GM12878 (cell line): Measurements from ENCODE around the gene PITPNB. TPM values are rescaled to one million over a fixed set of nuclear protein-coding genes. Genes with fewer than 3 reads are reported as not detected.

Experiments used
- ATAC-seq: fragments of 200-7000 bp; cut with Tn5 transposase; 3 replicates; pipeline ENCODE4 v1.9.1; 2020; ENCODE audit warnings: mild to moderate bottlenecking, moderate library complexity
- BruUV-seq: library from RNA; stranded (reverse); fragments of 400-500 nt; replicated peaks from 2 replicates; lab custom pipeline; 2021; lab: Mats Ljungman, UMichigan
- CTCF ChIA-PET: fragments of 300-600 bp; sonication (Branson Sonifier 250); formaldehyde crosslinking; extraction: SDS; loops from one replicate; lab custom pipeline; 2021; ENCODE audit warnings: inconsistent platforms; lab: Yijun Ruan, JAX
- POLR2A ChIA-PET: fragments of 350-600 bp; formaldehyde crosslinking; extraction: SDS; loops from one replicate; lab custom pipeline; 2021; ENCODE audit warnings: inconsistent platforms; lab: Charles Lee
- RAD21 ChIA-PET: fragments of 300-600 bp; sonication (Branson Sonifier 250); formaldehyde crosslinking; loops from one replicate; lab custom pipeline; 2023; ENCODE audit warnings: antibody characterized with exemption; ENCODE audit not compliant: unreplicated experiment; lab: Charles Lee
- SMC1A ChIA-PET: fragments of 300-600 bp; sonication (Branson Sonifier 250); formaldehyde crosslinking; loops from one replicate; lab custom pipeline; 2023; ENCODE audit not compliant: unreplicated experiment, uncharacterized antibody; lab: Charles Lee
- DNase-seq: peaks from one replicate; pipeline ENCODE4 v3.0.0-alpha.2; 2011; ENCODE audit warnings: low read depth, low spot score
- FAIRE-seq: peaks from 3 replicates; lab custom pipeline; 2011; peaks lifted over from hg19 to GRCh38; lab: Jason Lieb, UNC
- H2AFZ ChIP-seq: 2 replicates; pipeline ENCODE4 v1.6.0; 2011; ENCODE audit warnings: low read depth, low read length, control low read depth; ENCODE audit not compliant: control insufficient read depth
- H3K27ac ChIP-seq: 2 replicates; pipeline ENCODE4 v1.5.1; 2011; ENCODE audit warnings: control low read depth; ENCODE audit not compliant: control insufficient read depth, insufficient read depth
- H3K27me3 ChIP-seq, 2 experiments: replicated peaks in 1 of 2; 2 replicates each; pipeline versions ENCODE4 v1.6.0 to v1.6.1; 2011; ENCODE audit warnings: low read length in 1 of 2; ENCODE audit not compliant: control insufficient read depth in 2 of 2, insufficient read depth in 2 of 2
- H3K36me3 ChIP-seq, 2 experiments: 2 replicates each; pipeline ENCODE4 v1.5.1; 2011; ENCODE audit warnings: low read length in 1 of 2; ENCODE audit not compliant: control insufficient read depth in 2 of 2, insufficient read depth in 2 of 2
- H3K4me1 ChIP-seq: 2 replicates; pipeline ENCODE4 v1.6.1; 2011; ENCODE audit warnings: mild to moderate bottlenecking, low read length, moderate library complexity, mixed read lengths; ENCODE audit not compliant: control insufficient read depth, insufficient read depth
- H3K4me2 ChIP-seq: 2 replicates; pipeline ENCODE4 v1.6.0; 2011; ENCODE audit warnings: control low read depth; ENCODE audit not compliant: control insufficient read depth, insufficient read depth
- H3K4me3 ChIP-seq: fragments of 200-600 bp; sonication (generic); 2 replicates; pipeline ENCODE4 v1.5.1; 2016
- H3K79me2 ChIP-seq: 2 replicates; pipeline ENCODE4 v1.6.0; 2011; ENCODE audit warnings: low read length; ENCODE audit not compliant: control insufficient read depth, insufficient read depth
- H3K9ac ChIP-seq: 2 replicates; pipeline ENCODE4 v1.8.0; 2011; ENCODE audit warnings: low read length, control low read depth, mixed read lengths; ENCODE audit not compliant: control insufficient read depth, insufficient read depth
- H3K9me3 ChIP-seq: replicated peaks from 3 replicates; pipeline ENCODE4 v1.5.1; 2011; ENCODE audit warnings: mild to moderate bottlenecking, low read length; ENCODE audit not compliant: control insufficient read depth, insufficient read depth
- H4K20me1 ChIP-seq: 2 replicates; pipeline ENCODE4 v1.6.0; 2011; ENCODE audit not compliant: control insufficient read depth, insufficient read depth
- BRCA1 ChIP-seq: IDR thresholded peaks from 2 replicates; pipeline ENCODE4 v1.6.1; 2011; ENCODE audit warnings: low read depth, low read length, improper control_type of control experiment
- GABPA ChIP-seq: IDR thresholded peaks from 2 replicates; pipeline ENCODE4 v1.6.1; 2014; ENCODE audit warnings: antibody characterized with exemption, low read depth, mild to moderate bottlenecking, inconsistent platforms
- NFYA ChIP-seq: IDR thresholded peaks from 2 replicates; pipeline ENCODE4 v1.6.1; 2011; ENCODE audit warnings: low read depth, mild to moderate bottlenecking, low read length, improper control_type of control experiment, borderline replicate concordance
- STAT1 ChIP-seq: fragments of 450-650 bp; conservative IDR thresholded peaks from 2 replicates; pipeline ENCODE4 v1.6.1; 2014; ENCODE audit warnings: antibody characterized with exemption, mild to moderate bottlenecking
- WGBS: methylation state at CpG from one replicate; pipeline ENCODE4 v1.1.6; 2016; ENCODE audit warnings: low lambda C conversion rate; ENCODE audit not compliant: insufficient replicate concordance, insufficient coverage; ENCODE audit errors: missing lambda C conversion rate; 5-methylcytosine and 5-hydroxymethylcytosine counted together
- in situ Hi-C: fragments of 300-500 bp; cut with MboI; formaldehyde crosslinking; loops from 9 replicates; pipeline ENCODE4 v1.14.3; 2018; ENCODE audit warnings: mixed read lengths
- intact Hi-C: fragments of 100-400 bp; cut with micrococcal nuclease; formaldehyde crosslinking; loops from one replicate; pipeline ENCODE4 v1.14.2; 2022; ENCODE audit not compliant: unreplicated experiment
- polyA plus RNA-seq, 11 experiments: library from polyadenylated mRNA; depleted of rRNA in 4 of 11; unstranded in 6 of 11; stranded (reverse) in 5 of 11; fragments of >200 nt; fragmentation: Nextera tagmentation in 4 of 11; fragmentation: Illumina TruSeq in 1 of 11; extraction: Ambion mirVana in 4 of 11; extraction: Trizol in 1 of 11; gene quantifications; 1 replicate in 1 of 11; 2 replicates in 10 of 11; pipeline versions ENCODE4 v1.2.1 to v1.2.3, GENCODE V29; 2011 to 2016; ENCODE audit warnings: inconsistent platforms in 2 of 11, missing spikeins in 2 of 11, low read depth in 1 of 11
- total RNA-seq, 4 experiments: library from RNA; depleted of rRNA in 3 of 4; stranded (reverse); fragments of >200 nt in 3 of 4; fragmentation: Illumina TruSeq in 1 of 4; extraction: Trizol in 1 of 4; gene quantifications; 2 replicates each; pipeline versions ENCODE4 v1.2.1 to v1.2.3, GENCODE V29; 2013 to 2021
- TF ChIP-seq, protein P1 (sequence below): fragments of 450-650 bp; IDR thresholded peaks from 2 replicates; pipeline ENCODE4 v1.6.1; 2017; ENCODE audit warnings: mild to moderate bottlenecking, moderate library complexity
- TF ChIP-seq, protein P2 (sequence below): IDR thresholded peaks from 2 replicates; pipeline ENCODE4 v1.6.1; 2011; ENCODE audit warnings: borderline replicate concordance, low read depth, mild to moderate bottlenecking, moderate library complexity, mixed read lengths, low read length; ENCODE audit not compliant: insufficient read depth; ENCODE audit errors: extremely low read length

Gene PITPNB
- total and polyA plus RNA-seq, 10 of the 15 experiments (the other 5 are each of a cell fraction or from before 2014, with no cell fraction given), result 19.7 to 116 (median 64.9) TPM

DNA sequence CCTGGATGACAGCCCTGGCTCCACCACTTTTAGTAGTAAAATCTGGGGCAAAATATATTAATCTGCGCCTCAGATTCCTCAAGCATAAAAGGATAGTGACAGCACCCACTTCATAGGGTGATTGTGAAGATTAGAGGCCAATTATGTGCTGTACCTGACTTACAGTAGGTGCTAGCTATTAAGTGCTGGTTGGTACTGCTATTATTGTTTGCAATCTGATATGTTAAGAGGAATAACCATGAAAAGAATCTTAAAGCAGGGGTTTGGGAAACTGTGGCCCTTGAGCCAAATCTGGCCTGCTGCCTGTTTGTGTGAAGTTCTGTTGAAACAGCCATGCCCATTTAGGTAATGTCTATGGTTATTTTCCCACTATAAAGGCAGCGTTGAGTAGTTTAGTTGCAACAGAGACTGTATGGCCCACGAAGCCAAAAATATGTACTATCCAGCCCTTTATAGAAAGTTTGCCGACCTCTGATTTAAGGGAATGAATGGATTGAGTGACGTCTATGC, 72.8 kb downstream of the PITPNB start:
- ATAC-seq, result no peak
- no peak overlapping the region for H3K9ac ChIP-seq
- no peak for FAIRE-seq
- no peak overlapping the region for H3K4me2 ChIP-seq
- H3K4me3 ChIP-seq, result no peak overlapping the region
- H3K27me3 ChIP-seq, result no peaks in the 10 kb centered on the region
- RAD21 ChIA-PET, result no interaction called here
- H4K20me1 ChIP-seq, result no peaks in the 10 kb centered on the region
- no peak overlapping the region for H2AFZ ChIP-seq
- no peak for DNase-seq
- WGBS, result 97% methylated on average over 5 of the region's 5 CpGs
- H3K79me2 ChIP-seq, result no peaks in the 10 kb centered on the region
- H3K27ac ChIP-seq, result no peak overlapping the region
- SMC1A ChIA-PET, result no interaction called here
- CTCF ChIA-PET, result no interaction called here
- BruUV-seq, result no TSS peak
- TF ChIP-seq, protein P1, sequence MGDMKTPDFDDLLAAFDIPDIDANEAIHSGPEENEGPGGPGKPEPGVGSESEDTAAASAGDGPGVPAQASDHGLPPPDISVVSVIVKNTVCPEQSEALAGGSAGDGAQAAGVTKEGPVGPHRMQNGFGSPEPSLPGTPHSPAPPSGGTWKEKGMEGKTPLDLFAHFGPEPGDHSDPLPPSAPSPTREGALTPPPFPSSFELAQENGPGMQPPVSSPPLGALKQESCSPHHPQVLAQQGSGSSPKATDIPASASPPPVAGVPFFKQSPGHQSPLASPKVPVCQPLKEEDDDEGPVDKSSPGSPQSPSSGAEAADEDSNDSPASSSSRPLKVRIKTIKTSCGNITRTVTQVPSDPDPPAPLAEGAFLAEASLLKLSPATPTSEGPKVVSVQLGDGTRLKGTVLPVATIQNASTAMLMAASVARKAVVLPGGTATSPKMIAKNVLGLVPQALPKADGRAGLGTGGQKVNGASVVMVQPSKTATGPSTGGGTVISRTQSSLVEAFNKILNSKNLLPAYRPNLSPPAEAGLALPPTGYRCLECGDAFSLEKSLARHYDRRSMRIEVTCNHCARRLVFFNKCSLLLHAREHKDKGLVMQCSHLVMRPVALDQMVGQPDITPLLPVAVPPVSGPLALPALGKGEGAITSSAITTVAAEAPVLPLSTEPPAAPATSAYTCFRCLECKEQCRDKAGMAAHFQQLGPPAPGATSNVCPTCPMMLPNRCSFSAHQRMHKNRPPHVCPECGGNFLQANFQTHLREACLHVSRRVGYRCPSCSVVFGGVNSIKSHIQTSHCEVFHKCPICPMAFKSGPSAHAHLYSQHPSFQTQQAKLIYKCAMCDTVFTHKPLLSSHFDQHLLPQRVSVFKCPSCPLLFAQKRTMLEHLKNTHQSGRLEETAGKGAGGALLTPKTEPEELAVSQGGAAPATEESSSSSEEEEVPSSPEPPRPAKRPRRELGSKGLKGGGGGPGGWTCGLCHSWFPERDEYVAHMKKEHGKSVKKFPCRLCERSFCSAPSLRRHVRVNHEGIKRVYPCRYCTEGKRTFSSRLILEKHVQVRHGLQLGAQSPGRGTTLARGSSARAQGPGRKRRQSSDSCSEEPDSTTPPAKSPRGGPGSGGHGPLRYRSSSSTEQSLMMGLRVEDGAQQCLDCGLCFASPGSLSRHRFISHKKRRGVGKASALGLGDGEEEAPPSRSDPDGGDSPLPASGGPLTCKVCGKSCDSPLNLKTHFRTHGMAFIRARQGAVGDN, result no peak
- no peak for TF ChIP-seq NFYA
- TF ChIP-seq, protein P2, sequence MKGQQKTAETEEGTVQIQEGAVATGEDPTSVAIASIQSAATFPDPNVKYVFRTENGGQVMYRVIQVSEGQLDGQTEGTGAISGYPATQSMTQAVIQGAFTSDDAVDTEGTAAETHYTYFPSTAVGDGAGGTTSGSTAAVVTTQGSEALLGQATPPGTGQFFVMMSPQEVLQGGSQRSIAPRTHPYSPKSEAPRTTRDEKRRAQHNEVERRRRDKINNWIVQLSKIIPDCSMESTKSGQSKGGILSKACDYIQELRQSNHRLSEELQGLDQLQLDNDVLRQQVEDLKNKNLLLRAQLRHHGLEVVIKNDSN, result no peak
- no peak for TF ChIP-seq BRCA1
- TF ChIP-seq STAT1, result no peak
- no peak for TF ChIP-seq GABPA
- intact Hi-C loops (no loop called here), in situ Hi-C loops (no loop called here)
- H3K36me3 ChIP-seq, result peaks cover 6 to 17% of the 10 kb centered on the region in 2 experiments
- no peaks in the 10 kb centered on the region for H3K9me3 ChIP-seq
- H3K4me1 ChIP-seq, result no peaks in the 10 kb centered on the region
- POLR2A ChIA-PET, result no interaction called here
